ENCODE results near the gene ALX4.
A peak's percentile ranks its signal among the peaks of the same experiment; 100 is the strongest.

Gene ALX4

DNA sequence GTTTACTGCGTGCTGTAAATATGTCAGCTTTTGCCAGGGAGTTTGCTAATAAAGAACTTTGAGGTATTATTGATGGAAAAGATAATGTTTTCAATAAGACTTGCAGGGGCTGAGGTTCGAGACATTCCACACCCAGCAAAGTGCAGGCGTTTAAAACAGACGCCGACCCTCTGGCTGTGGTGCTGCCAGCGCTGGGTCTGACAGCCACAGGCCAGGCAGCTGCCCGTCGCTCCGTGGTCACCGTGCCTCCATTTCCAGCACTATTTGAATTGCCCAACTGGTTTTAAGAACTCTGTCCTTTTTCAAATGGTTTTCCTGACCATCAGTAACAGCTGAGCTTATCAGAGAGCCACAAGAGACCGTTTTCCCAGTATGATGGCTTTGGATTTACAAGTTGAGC, 28.1 kb upstream of the ALX4 start:
- intact Hi-C loops (cut with DNase I) = no loop called here
- peak in 1 of 10 donors; percentile 40 for DNase-seq

- DNase-seq = no peak
- intact Hi-C loops (cut with DNase I) = no loop called here
Observed at GRCh38 chr11:44335919-44336318, 26.0 kb upstream of the ALX4 start.

DNA sequence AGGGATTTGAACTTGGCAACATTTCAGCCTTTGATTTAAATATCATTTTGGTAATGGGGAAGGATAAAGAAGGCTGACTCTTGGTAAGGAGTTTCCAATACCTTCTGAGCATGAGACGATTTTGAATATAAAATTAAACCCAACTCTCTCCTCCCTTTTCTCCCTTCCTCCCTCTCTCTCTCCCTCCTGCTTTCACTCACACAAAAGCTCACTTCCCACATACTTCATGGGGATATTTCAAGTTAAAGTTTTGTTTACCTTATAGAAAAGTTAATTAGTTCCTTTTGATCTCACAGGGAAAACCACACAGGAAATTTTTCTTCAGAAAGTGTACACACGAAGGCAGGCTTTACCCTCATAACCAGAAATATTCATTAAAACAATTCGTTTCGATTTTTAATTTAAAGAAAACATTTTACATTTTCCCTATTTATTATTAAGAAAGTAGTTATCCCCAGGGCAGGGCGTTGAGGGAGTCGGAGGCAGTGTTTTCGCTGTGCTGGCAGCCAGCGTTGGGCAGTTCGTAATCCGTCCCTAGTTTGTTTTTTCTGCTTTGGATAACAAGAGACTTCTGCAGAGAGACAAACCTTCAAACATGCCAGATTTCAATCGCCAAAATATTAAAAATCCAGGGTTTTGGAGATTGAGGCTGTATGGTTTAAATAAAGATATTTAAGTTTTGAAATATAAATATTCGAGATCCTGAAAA, 25.3 kb upstream of the ALX4 start:
- intact Hi-C loops (cut with DNase I) = no loop called here
- peak in 1 of 10 donors; percentile 8 for DNase-seq

GRCh38 chr11:44334356-44335004, 24.5 kb upstream of the ALX4 start:
- intact Hi-C loops (cut with DNase I) = no loop called here
- peak in 1 of 10 donors; percentile 36 for DNase-seq

- DNase-seq = peak in 1 of 10 donors; percentile 33
- intact Hi-C loops (cut with DNase I) = no loop called here
Observed at GRCh38 chr11:44333271-44334218, 23.6 kb upstream of the ALX4 start.

DNA sequence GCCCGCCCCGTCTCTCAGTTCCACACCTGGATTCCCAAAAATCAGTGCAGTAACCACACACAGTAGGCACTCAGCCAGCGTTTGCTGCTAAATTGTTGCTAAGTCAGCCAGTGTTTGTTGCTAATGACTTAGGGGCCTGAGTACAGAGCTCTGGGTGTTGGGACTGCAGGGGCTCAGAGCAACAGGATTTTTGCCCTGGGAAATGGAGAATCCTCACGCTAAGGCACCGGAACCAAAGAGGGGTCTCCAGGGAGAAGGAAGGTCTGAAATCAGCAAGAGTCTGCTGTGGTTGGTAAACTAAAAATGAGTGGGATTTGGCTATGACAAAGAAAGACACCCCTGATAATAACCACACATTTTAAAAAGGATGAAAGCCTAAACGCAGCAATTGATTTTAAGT, 22.7 kb upstream of the ALX4 start:
- DNase-seq = no peak
- intact Hi-C loops (cut with DNase I) = no loop called here

DNA sequence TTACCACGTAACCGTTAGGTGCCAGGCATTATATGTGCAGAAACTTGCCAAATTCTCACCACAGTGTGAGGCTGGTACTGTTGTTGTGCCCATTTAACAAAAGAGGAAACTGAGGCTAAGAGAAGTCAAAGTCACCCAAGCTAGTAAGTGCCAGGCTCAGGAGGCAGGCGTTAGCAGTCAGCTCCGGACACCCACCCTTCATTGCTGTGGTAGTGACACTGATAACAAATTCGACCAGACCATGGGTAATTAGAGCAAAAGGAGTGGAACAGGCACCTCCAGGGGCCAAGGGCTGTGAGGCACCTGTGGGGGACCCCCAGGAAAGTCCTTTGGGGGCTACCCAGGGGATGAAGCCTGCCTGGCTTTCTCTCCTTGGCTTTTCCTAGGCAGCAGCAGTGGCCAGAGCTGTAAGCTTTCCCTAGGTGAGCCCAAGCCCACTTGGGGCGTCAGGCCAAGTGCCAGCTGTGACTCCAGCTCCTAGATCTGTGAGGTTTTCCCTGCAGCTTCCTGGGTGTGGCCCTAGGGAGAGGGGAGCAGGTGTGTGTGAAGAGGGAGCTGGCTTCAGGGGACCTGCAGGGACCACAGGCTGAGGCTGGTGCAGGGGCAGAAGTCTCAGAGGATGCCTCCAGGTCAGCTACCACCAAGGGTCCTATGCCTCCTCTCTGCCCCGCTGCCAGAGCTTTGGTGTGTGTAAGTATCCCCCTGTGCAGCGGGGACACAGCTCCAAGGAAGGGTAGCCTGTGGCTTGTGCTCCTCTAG, 19.7 kb upstream of the ALX4 start:
- intact Hi-C loops (cut with DNase I) = no loop called here
- DNase-seq = peak in 1 of 10 donors; percentile 55

- intact Hi-C loops (cut with DNase I) = no loop called here
- DNase-seq = peak in 2 of 10 donors; percentile 36 to 73
Observed at GRCh38 chr11:44328138-44328660, 18.3 kb upstream of the ALX4 start.

DNA sequence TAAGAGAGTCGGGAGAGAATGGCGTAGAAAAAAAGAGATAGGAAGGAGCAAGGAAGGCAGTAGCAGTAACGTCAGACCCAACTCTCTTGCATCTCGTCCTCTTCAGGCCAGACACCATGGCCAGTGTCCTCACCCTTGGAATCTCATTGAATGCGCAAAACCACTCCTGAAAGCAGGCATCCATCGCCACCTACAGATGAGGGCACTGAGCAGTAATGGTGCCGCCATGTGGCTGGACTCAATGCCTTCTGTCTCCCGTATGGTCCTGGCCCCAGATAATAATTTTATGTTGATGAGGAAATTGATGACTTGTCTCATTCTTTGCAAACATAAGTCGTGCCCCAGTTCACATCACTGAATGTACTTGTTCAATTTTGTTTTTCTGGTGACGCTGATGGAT, 17.8 kb upstream of the ALX4 start:
- intact Hi-C loops (cut with DNase I) = no loop called here
- peak in 1 of 10 donors; percentile 24 for DNase-seq

GRCh38 chr11:44326615-44327475, 16.9 kb upstream of the ALX4 start:
- DNase-seq = peak in 2 of 10 donors; percentile 36 to 62
- intact Hi-C loops (cut with DNase I) = no loop called here

- intact Hi-C loops (cut with DNase I) = no loop called here
- DNase-seq = peak in 1 of 10 donors; percentile 39
Observed at GRCh38 chr11:44325698-44326097, 15.8 kb upstream of the ALX4 start.

GRCh38 chr11:44324749-44325525, 15.0 kb upstream of the ALX4 start:
- peak in 2 of 10 donors; percentile 22 for DNase-seq
- intact Hi-C loops (cut with DNase I) = no loop called here

- intact Hi-C loops (cut with DNase I) = no loop called here
- DNase-seq = no peak
Observed at GRCh38 chr11:44324222-44324621, 14.3 kb upstream of the ALX4 start.

GRCh38 chr11:44322243-44322642, 12.3 kb upstream of the ALX4 start:
- intact Hi-C loops (cut with DNase I) = no loop called here
- peak in 1 of 10 donors; percentile 5 for DNase-seq

- no peak for DNase-seq
- intact Hi-C loops (cut with DNase I) = no loop called here
Observed at GRCh38 chr11:44321059-44321458, 11.1 kb upstream of the ALX4 start.

- intact Hi-C loops (cut with DNase I) = no loop called here
- peak in 2 of 10 donors; percentile 33 to 67 for DNase-seq
Observed at GRCh38 chr11:44320289-44320973, 10.5 kb upstream of the ALX4 start.

DNA sequence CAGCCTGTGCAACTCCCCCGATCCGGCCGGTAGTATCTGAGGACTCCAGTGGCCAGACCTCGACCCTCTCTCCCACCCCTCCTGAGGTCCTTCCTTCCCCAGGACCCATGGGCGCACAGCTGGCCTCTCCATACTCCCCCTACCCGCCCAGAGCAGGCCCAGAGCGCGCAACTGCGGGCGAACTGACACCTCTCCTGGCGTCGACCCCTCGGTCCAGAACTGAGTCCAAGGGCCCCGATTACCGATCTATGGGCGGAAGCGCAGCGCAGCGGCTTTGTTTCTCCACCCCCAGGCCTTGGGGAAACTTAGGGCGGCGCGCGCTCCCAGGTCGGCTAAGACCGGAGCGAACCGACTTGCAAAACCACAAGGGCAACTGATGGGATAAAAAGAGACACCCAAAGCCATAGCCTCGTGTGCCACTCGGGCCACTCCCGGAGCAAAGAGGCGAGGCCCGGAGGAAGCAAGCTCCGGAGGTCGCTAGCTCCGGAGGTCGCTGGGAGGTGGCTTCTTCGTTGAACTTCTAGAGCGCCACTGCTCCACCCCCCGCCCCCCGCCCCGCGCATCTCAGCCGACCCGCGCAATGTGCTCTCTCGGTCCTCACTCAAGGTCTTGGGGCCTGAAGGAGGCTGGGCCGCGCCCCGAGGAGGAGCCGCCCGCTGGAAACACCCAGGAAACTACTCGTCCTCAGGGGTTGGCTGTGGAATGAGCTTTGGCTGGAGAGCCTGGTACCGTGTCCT, 9.8 kb upstream of the ALX4 start:
- intact Hi-C loops (cut with DNase I) = no loop called here
- peak in 2 of 10 donors; percentile 61 to 64 for DNase-seq

Measured in posterior cingulate gyrus (tissue), 11 donors.